H1 (cell line): ENCODE data around the gene HDHD3. TPM values are rescaled to one million over a fixed set of nuclear protein-coding genes. Genes with fewer than 3 reads are reported as not detected.

Experiments
- CTCF ChIA-PET: fragments of 300-600 bp; sonication (Branson Sonifier 250); formaldehyde crosslinking; loops from one replicate; lab custom pipeline; 2021; ENCODE audit not compliant: partially characterized antibody; lab: Charles Lee
- POLR2A ChIA-PET: fragments of 300-600 bp; sonication (Branson Sonifier 250); formaldehyde crosslinking; loops from one replicate; lab custom pipeline; 2021; ENCODE audit warnings: inconsistent platforms; ENCODE audit not compliant: partially characterized antibody; lab: Charles Lee
- DNase-seq, 2 experiments: peaks; one replicate each; pipeline versions ENCODE4 v3.0.0 to v3.0.0-alpha.2; 2010 to 2022; ENCODE audit warnings: low spot score in 2 of 2, low read depth in 1 of 2, mixed read lengths in 1 of 2
- FAIRE-seq: peaks from 2 replicates; lab custom pipeline; 2011; peaks lifted over from hg19 to GRCh38; lab: Jason Lieb, UNC
- H2AFZ ChIP-seq: 2 replicates; pipeline ENCODE4 v1.8.1; 2012; ENCODE audit warnings: low read length, inconsistent platforms
- H2AK5ac ChIP-seq: 2 replicates; pipeline ENCODE4 v1.6.1; 2013; ENCODE audit warnings: low read depth, low read length
- H2BK120ac ChIP-seq: replicated peaks from 2 replicates; pipeline ENCODE3; 2013; ENCODE audit warnings: low read depth, low read length, inconsistent platforms
- H2BK12ac ChIP-seq: 2 replicates; pipeline ENCODE4 v1.6.1; 2013; ENCODE audit warnings: low read depth, low read length
- H2BK15ac ChIP-seq: 2 replicates; pipeline ENCODE4 v1.6.1; 2013; ENCODE audit warnings: low read length
- H2BK20ac ChIP-seq: 2 replicates; pipeline ENCODE4 v1.6.1; 2013; ENCODE audit warnings: low read length
- H2BK5ac ChIP-seq: 2 replicates; pipeline ENCODE4 v1.6.1; 2013; ENCODE audit warnings: low read depth, low read length
- H3K14ac ChIP-seq: 2 replicates; pipeline ENCODE4 v1.6.1; 2013; ENCODE audit warnings: inconsistent platforms; ENCODE audit not compliant: insufficient read length
- H3K18ac ChIP-seq: 2 replicates; pipeline ENCODE4 v1.6.1; 2013; ENCODE audit warnings: low read length; ENCODE audit errors: extremely low read depth
- H3K23ac ChIP-seq: 2 replicates; pipeline ENCODE4 v1.6.1; 2013; ENCODE audit warnings: inconsistent platforms; ENCODE audit not compliant: insufficient read length
- H3K23me2 ChIP-seq: 2 replicates; pipeline ENCODE4 v1.6.1; 2013; ENCODE audit warnings: low read depth, low read length
- H3K27ac ChIP-seq: 2 replicates; pipeline ENCODE4 v1.6.1; 2011; ENCODE audit warnings: low read depth, low read length, inconsistent platforms
- H3K27me3 ChIP-seq, 4 experiments: replicated peaks in 1 of 4; 1 replicate in 1 of 4; 2 replicates in 3 of 4; pipeline versions ENCODE4 v1.6.1 to v1.8.1; 2011 to 2013; ENCODE audit warnings: low read length in 3 of 4, mild to moderate bottlenecking in 3 of 4, inconsistent platforms in 2 of 4, mixed read lengths in 2 of 4, moderate library complexity in 1 of 4; ENCODE audit not compliant: control insufficient read depth in 3 of 4, insufficient read depth in 3 of 4; ENCODE audit errors: extremely low read depth in 1 of 4
- H3K36me3 ChIP-seq, 4 experiments: 2 replicates each; pipeline versions ENCODE4 v1.6.1 to v1.8.1; 2011 to 2013; ENCODE audit warnings: mild to moderate bottlenecking in 4 of 4, low read length in 3 of 4, moderate library complexity in 2 of 4, control low read depth in 1 of 4, inconsistent platforms in 1 of 4; ENCODE audit not compliant: insufficient read depth in 4 of 4, control insufficient read depth in 2 of 4
- H3K4ac ChIP-seq: replicated peaks from 2 replicates; pipeline ENCODE3; 2013; ENCODE audit warnings: low read length, low read depth, mixed read lengths, inconsistent platforms; ENCODE audit not compliant: insufficient read length
- H3K4me1 ChIP-seq, 4 experiments: replicated peaks in 1 of 4; 1 replicate in 1 of 4; 2 replicates in 3 of 4; pipeline versions ENCODE4 v1.6.1 to v1.8.1; 2011 to 2013; ENCODE audit warnings: low read length in 3 of 4, inconsistent platforms in 2 of 4, mixed read lengths in 1 of 4; ENCODE audit not compliant: insufficient read depth in 4 of 4, control insufficient read depth in 3 of 4
- H3K4me2 ChIP-seq, 2 experiments: 2 replicates each; pipeline versions ENCODE4 v1.6.1 to v1.8.1; 2011 to 2013; ENCODE audit warnings: low read depth in 2 of 2, low read length in 2 of 2, control low read depth in 1 of 2, inconsistent platforms in 1 of 2, mild to moderate bottlenecking in 1 of 2; ENCODE audit not compliant: insufficient read depth in 1 of 2
- H3K4me3 ChIP-seq, 4 experiments: fragments of 200-600, 300-600 bp in 1 of 4; sonication (generic), shearing (Covaris generic), sonication (Bioruptor Twin) in 1 of 4; 2 replicates each; pipeline versions ENCODE4 v1.5.1 to v1.8.1; 2011 to 2016; ENCODE audit warnings: low read length in 4 of 4, low read depth in 3 of 4, control low read depth in 2 of 4, inconsistent platforms in 2 of 4, mild to moderate bottlenecking in 2 of 4, mixed read lengths in 1 of 4, moderate library complexity in 1 of 4; ENCODE audit not compliant: insufficient read depth in 2 of 4; ENCODE audit errors: extremely low read depth in 1 of 4
- H3K56ac ChIP-seq: replicated peaks from 2 replicates; pipeline ENCODE3; 2013; ENCODE audit warnings: low read depth, mild to moderate bottlenecking, mixed read lengths, low read length, inconsistent platforms; ENCODE audit not compliant: insufficient read length
- H3K79me1 ChIP-seq: 2 replicates; pipeline ENCODE4 v1.6.1; 2013; ENCODE audit warnings: low read depth, low read length, control low read depth
- H3K79me2 ChIP-seq, 2 experiments: 2 replicates each; pipeline versions ENCODE4 v1.6.1 to v1.8.1; 2012 to 2013; ENCODE audit warnings: low read length in 2 of 2, mild to moderate bottlenecking in 2 of 2, inconsistent platforms in 1 of 2; ENCODE audit not compliant: insufficient read depth in 2 of 2, control insufficient read depth in 1 of 2
- H3K9ac ChIP-seq, 4 experiments: replicated peaks in 1 of 4; 1 replicate in 1 of 4; 2 replicates in 3 of 4; pipeline versions ENCODE4 v1.6.1 to v1.8.1; 2011 to 2013; ENCODE audit warnings: low read depth in 3 of 4, low read length in 3 of 4, control low read depth in 2 of 4, mild to moderate bottlenecking in 2 of 4, moderate library complexity in 2 of 4, inconsistent platforms in 1 of 4; ENCODE audit errors: extremely low read depth in 1 of 4
- H3K9me3 ChIP-seq, 2 experiments: 2 replicates each; pipeline versions ENCODE4 v1.6.1 to v1.8.1; 2012 to 2013; ENCODE audit warnings: mild to moderate bottlenecking in 2 of 2, moderate library complexity in 2 of 2, control low read depth in 1 of 2, inconsistent platforms in 1 of 2, low read depth in 1 of 2, low read length in 1 of 2, mixed read lengths in 1 of 2; ENCODE audit not compliant: insufficient read depth in 2 of 2
- H4K20me1 ChIP-seq, 2 experiments: replicated peaks in 1 of 2; 2 replicates each; pipeline versions ENCODE3 to v1.8.1; 2011 to 2013; ENCODE audit warnings: inconsistent platforms in 2 of 2, low read length in 2 of 2, mild to moderate bottlenecking in 1 of 2; ENCODE audit not compliant: insufficient read depth in 2 of 2, control insufficient read depth in 1 of 2
- H4K5ac ChIP-seq: 2 replicates; pipeline ENCODE4 v1.6.1; 2013; ENCODE audit warnings: low read length, low read depth, mixed read lengths, inconsistent platforms; ENCODE audit not compliant: insufficient read length
- H4K8ac ChIP-seq: 2 replicates; pipeline ENCODE4 v1.8.0; 2013; ENCODE audit warnings: mild to moderate bottlenecking, moderate library complexity, low read length, inconsistent platforms; ENCODE audit not compliant: insufficient read depth; ENCODE audit errors: extremely low read depth
- H4K91ac ChIP-seq: replicated peaks from 2 replicates; pipeline ENCODE3; 2013; ENCODE audit warnings: low read length, mixed read lengths, inconsistent platforms; ENCODE audit not compliant: insufficient read length
- ASH2L ChIP-seq: fragments of 200-600, 300-600 bp; sonication (generic); IDR thresholded peaks from one replicate; pipeline ENCODE4 v1.7.1; 2017; ENCODE audit warnings: low read length
- CREB1 ChIP-seq: IDR thresholded peaks from 2 replicates; pipeline ENCODE4 v1.6.1; 2012; ENCODE audit warnings: inconsistent platforms
- HDAC2 ChIP-seq, 2 experiments: fragments of 300-600 bp in 1 of 2; sonication (generic) in 1 of 2; IDR thresholded peaks; 2 replicates each; pipeline ENCODE4 v1.6.1; 2011 to 2012; ENCODE audit warnings: low read depth in 2 of 2, low read length in 2 of 2, mild to moderate bottlenecking in 2 of 2, moderate library complexity in 2 of 2, borderline replicate concordance in 1 of 2, inconsistent platforms in 1 of 2
- WGBS, 2 experiments: shearing (Covaris generic) in 1 of 2; methylation state at CpG; one replicate each; pipeline versions ENCODE4 v1.1.6 to v1.1.7; 2013 to 2015; ENCODE audit warnings: low lambda C conversion rate in 2 of 2, mixed read lengths in 2 of 2, inconsistent platforms in 1 of 2, low coverage in 1 of 2, missing lambda C conversion rate in 1 of 2; ENCODE audit not compliant: insufficient replicate concordance in 2 of 2, insufficient coverage in 1 of 2, insufficient read length in 1 of 2; ENCODE audit errors: extremely low coverage in 1 of 2, missing lambda C conversion rate in 1 of 2; 5-methylcytosine and 5-hydroxymethylcytosine counted together
- polyA plus RNA-seq, 7 experiments: library from polyadenylated mRNA; depleted of rRNA in 3 of 7; stranded (reverse) in 5 of 7; unstranded in 2 of 7; fragments of >200 nt in 5 of 7; fragments of 200-250 nt in 2 of 7; gene quantifications; 1 replicate in 5 of 7; 2 replicates in 1 of 7; 4 replicates in 1 of 7; pipeline versions ENCODE4 v1.2.1 to v1.2.3, GENCODE V29; 2011 to 2013; ENCODE audit warnings: missing spikeins in 2 of 7, mixed read lengths in 2 of 7
- total RNA-seq: library from RNA; stranded (reverse); fragmentation: NEBNext Ultra II Directional; extraction: Animal tissue kit (Norgen Biotek cat#: 25700); gene quantifications from 2 replicates; pipeline ENCODE4 v1.2.1, GENCODE V29; 2021

HDHD3 gene
- total and polyA plus RNA-seq, 2 of the 8 experiments (the other 6 are each of a cell fraction or from before 2014, with no cell fraction given): 12.1 to 25.3 TPM

DNA sequence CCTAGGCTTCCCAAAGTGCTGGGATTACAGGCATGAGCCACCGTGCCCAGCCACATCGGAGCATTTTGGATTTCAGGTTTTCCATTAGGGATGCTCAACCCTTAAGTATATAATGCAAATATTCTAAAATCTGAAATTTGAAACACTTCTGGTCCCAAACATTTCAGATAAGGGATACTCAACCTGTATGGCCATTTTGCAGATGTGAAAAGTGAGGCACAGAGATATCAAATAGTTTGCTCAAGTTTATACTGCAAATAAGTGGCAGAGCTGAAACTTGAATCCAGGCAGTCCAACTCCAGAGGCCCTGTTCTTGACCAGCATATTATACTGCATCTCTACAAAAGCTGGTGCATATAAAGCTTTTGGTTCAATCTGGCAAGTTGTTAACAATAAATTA, 39.1 kb downstream of the HDHD3 start:
- no peak overlapping the region for H3K14ac ChIP-seq
- H2BK5ac ChIP-seq: no peak overlapping the region
- H4K20me1 ChIP-seq: no peaks in the 10 kb centered on the region
- FAIRE-seq: no peak
- WGBS, 2 experiments: 97% methylated on average over 2 of the region's 2 CpGs; no CpG with 5 or more reads in 1 of the 2 experiments
- H4K5ac ChIP-seq: no peak overlapping the region
- no peak overlapping the region for H2AK5ac ChIP-seq
- H2AFZ ChIP-seq: no peak overlapping the region
- no peak overlapping the region for H3K4ac ChIP-seq
- H3K9ac ChIP-seq: no peak overlapping the region
- H3K9me3 ChIP-seq: no peaks in the 10 kb centered on the region
- peaks cover 0 to 7% (median 3%) of the 10 kb centered on the region in 4 experiments; a peak in 2 of 7 replicates for H3K27me3 ChIP-seq
- H3K4me1 ChIP-seq: peaks cover 0 to 2% (median 0%) of the 10 kb centered on the region in 4 experiments; a peak in 2 of 7 replicates
- no peak overlapping the region for H4K91ac ChIP-seq
- peaks cover 4% of the 10 kb centered on the region for H3K23me2 ChIP-seq
- no peaks in the 10 kb centered on the region for H3K36me3 ChIP-seq
- no peak overlapping the region for H3K4me2 ChIP-seq
- H3K27ac ChIP-seq: no peak overlapping the region
- ChIA-PET CTCF (interaction anchor here (0.9 to 1.0 kb wide), 2 partner anchors 10 to 318 kb away, joined by 3 to 4 read pairs; no protein-coding TSS in a partner anchor), POLR2A (interaction anchor here (1.7 kb wide), 1 partner anchor 12 kb away, joined by 4 read pairs; the partner anchor contains the start of gene BSPRY)
- no peak overlapping the region for H3K23ac ChIP-seq
- no peaks in the 10 kb centered on the region for H3K79me1 ChIP-seq
- no peak overlapping the region for H3K56ac ChIP-seq
- H3K4me3 ChIP-seq: no peak overlapping the region
- no peak overlapping the region for H4K8ac ChIP-seq
- no peak for DNase-seq
- no peak overlapping the region for H2BK15ac ChIP-seq
- no peak overlapping the region for H3K18ac ChIP-seq
- H3K79me2 ChIP-seq: no peaks in the 10 kb centered on the region
- no peak overlapping the region for H2BK120ac ChIP-seq
- no peak overlapping the region for H2BK12ac ChIP-seq
- no peak overlapping the region for H2BK20ac ChIP-seq
- TF ChIP-seq HDAC2 (IDR thresholded peaks at IDR 0.05; ENCODE audit: borderline replicate concordance in 1 of 2, low read depth in 2 of 2, low read length in 2 of 2) (no peak), ASH2L (no peak), CREB1 (no peak)
